H1 (cell line): ENCODE results near the gene TEAD4. TPM values are rescaled to one million over a fixed set of nuclear protein-coding genes. Genes with fewer than 3 reads are reported as not detected.
A peak's percentile ranks its signal among the peaks of the same experiment; 100 is the strongest.

ENCODE experiments used
- CTCF ChIA-PET: fragments of 300-600 bp; sonication (Branson Sonifier 250); formaldehyde crosslinking; loops from one replicate; lab custom pipeline; 2021; ENCODE audit not compliant: partially characterized antibody; lab: Charles Lee
- POLR2A ChIA-PET: fragments of 300-600 bp; sonication (Branson Sonifier 250); formaldehyde crosslinking; loops from one replicate; lab custom pipeline; 2021; ENCODE audit warnings: inconsistent platforms; ENCODE audit not compliant: partially characterized antibody; lab: Charles Lee
- DNase-seq, 2 experiments: peaks; one replicate each; pipeline versions ENCODE4 v3.0.0 to v3.0.0-alpha.2; 2010 to 2022; ENCODE audit warnings: low spot score in 2 of 2, low read depth in 1 of 2, mixed read lengths in 1 of 2
- FAIRE-seq: peaks from 2 replicates; lab custom pipeline; 2011; peaks lifted over from hg19 to GRCh38; lab: Jason Lieb, UNC
- H2AFZ ChIP-seq: 2 replicates; pipeline ENCODE4 v1.8.1; 2012; ENCODE audit warnings: low read length, inconsistent platforms
- H2AK5ac ChIP-seq: 2 replicates; pipeline ENCODE4 v1.6.1; 2013; ENCODE audit warnings: low read depth, low read length
- H2BK120ac ChIP-seq: replicated peaks from 2 replicates; pipeline ENCODE3; 2013; ENCODE audit warnings: low read depth, low read length, inconsistent platforms
- H2BK12ac ChIP-seq: 2 replicates; pipeline ENCODE4 v1.6.1; 2013; ENCODE audit warnings: low read depth, low read length
- H2BK15ac ChIP-seq: 2 replicates; pipeline ENCODE4 v1.6.1; 2013; ENCODE audit warnings: low read length
- H2BK20ac ChIP-seq: 2 replicates; pipeline ENCODE4 v1.6.1; 2013; ENCODE audit warnings: low read length
- H2BK5ac ChIP-seq: 2 replicates; pipeline ENCODE4 v1.6.1; 2013; ENCODE audit warnings: low read depth, low read length
- H3K14ac ChIP-seq: 2 replicates; pipeline ENCODE4 v1.6.1; 2013; ENCODE audit warnings: inconsistent platforms; ENCODE audit not compliant: insufficient read length
- H3K18ac ChIP-seq: 2 replicates; pipeline ENCODE4 v1.6.1; 2013; ENCODE audit warnings: low read length; ENCODE audit errors: extremely low read depth
- H3K23ac ChIP-seq: 2 replicates; pipeline ENCODE4 v1.6.1; 2013; ENCODE audit warnings: inconsistent platforms; ENCODE audit not compliant: insufficient read length
- H3K23me2 ChIP-seq: 2 replicates; pipeline ENCODE4 v1.6.1; 2013; ENCODE audit warnings: low read depth, low read length
- H3K27ac ChIP-seq: 2 replicates; pipeline ENCODE4 v1.6.1; 2011; ENCODE audit warnings: low read depth, low read length, inconsistent platforms
- H3K27me3 ChIP-seq, 4 experiments: replicated peaks in 1 of 4; 1 replicate in 1 of 4; 2 replicates in 3 of 4; pipeline versions ENCODE4 v1.6.1 to v1.8.1; 2011 to 2013; ENCODE audit warnings: low read length in 3 of 4, mild to moderate bottlenecking in 3 of 4, inconsistent platforms in 2 of 4, mixed read lengths in 2 of 4, moderate library complexity in 1 of 4; ENCODE audit not compliant: control insufficient read depth in 3 of 4, insufficient read depth in 3 of 4; ENCODE audit errors: extremely low read depth in 1 of 4
- H3K36me3 ChIP-seq, 4 experiments: 2 replicates each; pipeline versions ENCODE4 v1.6.1 to v1.8.1; 2011 to 2013; ENCODE audit warnings: mild to moderate bottlenecking in 4 of 4, low read length in 3 of 4, moderate library complexity in 2 of 4, control low read depth in 1 of 4, inconsistent platforms in 1 of 4; ENCODE audit not compliant: insufficient read depth in 4 of 4, control insufficient read depth in 2 of 4
- H3K4ac ChIP-seq: replicated peaks from 2 replicates; pipeline ENCODE3; 2013; ENCODE audit warnings: low read length, low read depth, mixed read lengths, inconsistent platforms; ENCODE audit not compliant: insufficient read length
- H3K4me1 ChIP-seq, 4 experiments: replicated peaks in 1 of 4; 1 replicate in 1 of 4; 2 replicates in 3 of 4; pipeline versions ENCODE4 v1.6.1 to v1.8.1; 2011 to 2013; ENCODE audit warnings: low read length in 3 of 4, inconsistent platforms in 2 of 4, mixed read lengths in 1 of 4; ENCODE audit not compliant: insufficient read depth in 4 of 4, control insufficient read depth in 3 of 4
- H3K4me2 ChIP-seq, 2 experiments: 2 replicates each; pipeline versions ENCODE4 v1.6.1 to v1.8.1; 2011 to 2013; ENCODE audit warnings: low read depth in 2 of 2, low read length in 2 of 2, control low read depth in 1 of 2, inconsistent platforms in 1 of 2, mild to moderate bottlenecking in 1 of 2; ENCODE audit not compliant: insufficient read depth in 1 of 2
- H3K4me3 ChIP-seq, 4 experiments: fragments of 200-600, 300-600 bp in 1 of 4; sonication (generic), shearing (Covaris generic), sonication (Bioruptor Twin) in 1 of 4; 2 replicates each; pipeline versions ENCODE4 v1.5.1 to v1.8.1; 2011 to 2016; ENCODE audit warnings: low read length in 4 of 4, low read depth in 3 of 4, control low read depth in 2 of 4, inconsistent platforms in 2 of 4, mild to moderate bottlenecking in 2 of 4, mixed read lengths in 1 of 4, moderate library complexity in 1 of 4; ENCODE audit not compliant: insufficient read depth in 2 of 4; ENCODE audit errors: extremely low read depth in 1 of 4
- H3K56ac ChIP-seq: replicated peaks from 2 replicates; pipeline ENCODE3; 2013; ENCODE audit warnings: low read depth, mild to moderate bottlenecking, mixed read lengths, low read length, inconsistent platforms; ENCODE audit not compliant: insufficient read length
- H3K79me1 ChIP-seq: 2 replicates; pipeline ENCODE4 v1.6.1; 2013; ENCODE audit warnings: low read depth, low read length, control low read depth
- H3K79me2 ChIP-seq, 2 experiments: 2 replicates each; pipeline versions ENCODE4 v1.6.1 to v1.8.1; 2012 to 2013; ENCODE audit warnings: low read length in 2 of 2, mild to moderate bottlenecking in 2 of 2, inconsistent platforms in 1 of 2; ENCODE audit not compliant: insufficient read depth in 2 of 2, control insufficient read depth in 1 of 2
- H3K9ac ChIP-seq, 4 experiments: replicated peaks in 1 of 4; 1 replicate in 1 of 4; 2 replicates in 3 of 4; pipeline versions ENCODE4 v1.6.1 to v1.8.1; 2011 to 2013; ENCODE audit warnings: low read depth in 3 of 4, low read length in 3 of 4, control low read depth in 2 of 4, mild to moderate bottlenecking in 2 of 4, moderate library complexity in 2 of 4, inconsistent platforms in 1 of 4; ENCODE audit errors: extremely low read depth in 1 of 4
- H3K9me3 ChIP-seq, 2 experiments: 2 replicates each; pipeline versions ENCODE4 v1.6.1 to v1.8.1; 2012 to 2013; ENCODE audit warnings: mild to moderate bottlenecking in 2 of 2, moderate library complexity in 2 of 2, control low read depth in 1 of 2, inconsistent platforms in 1 of 2, low read depth in 1 of 2, low read length in 1 of 2, mixed read lengths in 1 of 2; ENCODE audit not compliant: insufficient read depth in 2 of 2
- H4K20me1 ChIP-seq, 2 experiments: replicated peaks in 1 of 2; 2 replicates each; pipeline versions ENCODE3 to v1.8.1; 2011 to 2013; ENCODE audit warnings: inconsistent platforms in 2 of 2, low read length in 2 of 2, mild to moderate bottlenecking in 1 of 2; ENCODE audit not compliant: insufficient read depth in 2 of 2, control insufficient read depth in 1 of 2
- H4K5ac ChIP-seq: 2 replicates; pipeline ENCODE4 v1.6.1; 2013; ENCODE audit warnings: low read length, low read depth, mixed read lengths, inconsistent platforms; ENCODE audit not compliant: insufficient read length
- H4K8ac ChIP-seq: 2 replicates; pipeline ENCODE4 v1.8.0; 2013; ENCODE audit warnings: mild to moderate bottlenecking, moderate library complexity, low read length, inconsistent platforms; ENCODE audit not compliant: insufficient read depth; ENCODE audit errors: extremely low read depth
- H4K91ac ChIP-seq: replicated peaks from 2 replicates; pipeline ENCODE3; 2013; ENCODE audit warnings: low read length, mixed read lengths, inconsistent platforms; ENCODE audit not compliant: insufficient read length
- WGBS, 2 experiments: shearing (Covaris generic) in 1 of 2; methylation state at CpG; one replicate each; pipeline versions ENCODE4 v1.1.6 to v1.1.7; 2013 to 2015; ENCODE audit warnings: low lambda C conversion rate in 2 of 2, mixed read lengths in 2 of 2, inconsistent platforms in 1 of 2, low coverage in 1 of 2, missing lambda C conversion rate in 1 of 2; ENCODE audit not compliant: insufficient replicate concordance in 2 of 2, insufficient coverage in 1 of 2, insufficient read length in 1 of 2; ENCODE audit errors: extremely low coverage in 1 of 2, missing lambda C conversion rate in 1 of 2; 5-methylcytosine and 5-hydroxymethylcytosine counted together
- polyA plus RNA-seq, 7 experiments: library from polyadenylated mRNA; depleted of rRNA in 3 of 7; stranded (reverse) in 5 of 7; unstranded in 2 of 7; fragments of >200 nt in 5 of 7; fragments of 200-250 nt in 2 of 7; gene quantifications; 1 replicate in 5 of 7; 2 replicates in 1 of 7; 4 replicates in 1 of 7; pipeline versions ENCODE4 v1.2.1 to v1.2.3, GENCODE V29; 2011 to 2013; ENCODE audit warnings: missing spikeins in 2 of 7, mixed read lengths in 2 of 7
- total RNA-seq: library from RNA; stranded (reverse); fragmentation: NEBNext Ultra II Directional; extraction: Animal tissue kit (Norgen Biotek cat#: 25700); gene quantifications from 2 replicates; pipeline ENCODE4 v1.2.1, GENCODE V29; 2021

The TEAD4 gene
- total and polyA plus RNA-seq, 2 of the 8 experiments (the other 6 are each of a cell fraction or from before 2014, with no cell fraction given), result 56.7 to 116 TPM

GRCh38 chr12:2977776-2978175 is 18.6 kb downstream of the TEAD4 start:
- Histone ChIP-seq H3K4ac (no peak overlapping the region), H3K27ac (peak overlapping the region; percentile 40; the same call in 1 of the 2 replicates), H3K79me1 (peaks cover 13% of the 10 kb centered on the region), H3K36me3 (peaks cover 0 to 4% (median 3%) of the 10 kb centered on the region in 4 experiments; a peak in 2 of 8 replicates), H3K9me3 (no peaks in the 10 kb centered on the region), H3K23me2 (no peaks in the 10 kb centered on the region), H3K14ac (no peak overlapping the region), H3K9ac (no peak overlapping the region), H4K8ac (no peak overlapping the region), H2AFZ (no peak overlapping the region), H4K91ac (no peak overlapping the region), H3K18ac (no peak overlapping the region), H3K79me2 (peaks cover 0 to 81% of the 10 kb centered on the region in 2 experiments; a peak in 2 of 4 replicates), H2BK12ac (no peak overlapping the region), H2AK5ac (no peak overlapping the region), H3K23ac (no peak overlapping the region), H3K4me1 (peaks cover 6 to 25% (median 12%) of the 10 kb centered on the region in 4 experiments), H2BK5ac (peak overlapping the region; percentile 86), H2BK20ac (no peak overlapping the region), H4K20me1 (peaks cover 18 to 34% of the 10 kb centered on the region in 2 experiments), H2BK15ac (no peak overlapping the region), H3K27me3 (no peaks in the 10 kb centered on the region), H2BK120ac (no peak overlapping the region), H3K4me2 (no peak overlapping the region), H4K5ac (no peak overlapping the region), H3K4me3 (no peak overlapping the region), H3K56ac (no peak overlapping the region)
- no peak for FAIRE-seq
- WGBS, 2 experiments, result 92% methylated on average over 5 of the region's 5 CpGs; no CpG with 5 or more reads in 1 of the 2 experiments
- POLR2A ChIA-PET, result interaction anchor here (1.0 to 3.2 kb wide), 6 partner anchors 10 to 33 kb away, joined by 3 to 37 read pairs (median 7); no protein-coding TSS in a partner anchor
- CTCF ChIA-PET, result interaction anchor here (0.6 to 2.1 kb wide), 5 partner anchors 25 to 99 kb away, joined by 3 to 10 read pairs (median 5); no protein-coding TSS in a partner anchor
- no peak for DNase-seq
